Activated naive CD8-positive, alpha-beta T cell treated with anti-CD3 and anti-CD28 coated beads, Interleukin-2, amount 10 ng/mL, durations not matched to agents 7 days and 5 days (primary cell): ENCODE measurements around the gene NID2. TPM values are rescaled to one million over a fixed set of nuclear protein-coding genes. Genes with fewer than 3 reads are reported as not detected.

Experiments used
- ATAC-seq: fragments of 150-1000 bp; cut with Tn5 transposase; one replicate; pipeline ENCODE4 v1.10.0; 2021; ENCODE audit warnings: low read depth, moderate library complexity
- POLR2A ChIA-PET: fragments of 350-600 bp; sonication (Branson Sonifier 250); formaldehyde crosslinking; loops from one replicate; lab custom pipeline; 2021; ENCODE audit warnings: antibody characterized with exemption; lab: Charles Lee
- DNase-seq: peaks from one replicate; pipeline ENCODE4 v3.0.0; 2021
- H3K27ac Mint-ChIP-seq: one replicate; pipeline ENCODE4 v1.8.0; 2022; ENCODE audit warnings: mild to moderate bottlenecking, mixed read lengths
- H3K27me3 Mint-ChIP-seq: one replicate; pipeline ENCODE4 v1.8.0; 2022; ENCODE audit warnings: mild to moderate bottlenecking, moderate library complexity, mixed read lengths
- H3K36me3 Mint-ChIP-seq: one replicate; pipeline ENCODE4 v1.8.0; 2021; ENCODE audit warnings: mild to moderate bottlenecking, mixed read lengths
- H3K4me1 Mint-ChIP-seq: one replicate; pipeline ENCODE4 v1.8.0; 2021; ENCODE audit warnings: mixed read lengths
- H3K4me3 Mint-ChIP-seq: one replicate; pipeline ENCODE4 v1.8.0; 2022; ENCODE audit warnings: mild to moderate bottlenecking, moderate library complexity, mixed read lengths
- H3K9me3 Mint-ChIP-seq: one replicate; pipeline ENCODE4 v1.8.0; 2021; ENCODE audit warnings: mixed read lengths
- total RNA-seq, 2 experiments: library from RNA; stranded (reverse); gene quantifications; one replicate each; pipeline ENCODE4 v1.2.3, GENCODE V29; 2021

The NID2 gene
- total RNA-seq, 2 experiments from 2014 or later: 0.20 to 0.36 TPM

DNA sequence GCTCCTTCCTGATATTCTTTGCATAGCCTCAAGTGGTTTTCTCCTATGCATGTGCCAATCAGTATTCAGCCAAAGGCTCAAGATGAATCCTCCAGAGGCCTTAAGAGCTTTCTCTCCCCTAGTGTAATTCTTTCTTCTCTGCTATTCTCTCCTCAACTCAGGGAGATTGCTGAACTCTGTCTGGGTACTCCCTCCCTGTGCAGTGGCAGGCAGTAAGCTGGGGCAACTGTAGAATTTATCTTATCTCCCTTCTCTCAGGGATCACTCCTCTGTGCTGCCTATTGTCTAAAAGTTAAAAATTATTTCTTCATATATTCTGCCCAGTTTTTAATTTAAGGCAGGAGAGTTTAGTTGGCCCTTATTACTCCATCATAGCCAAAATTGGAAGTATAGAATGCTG lies 108.0 kb downstream of the NID2 start:
- H3K36me3 Mint-ChIP-seq: peaks cover 69% of the 10 kb centered on the region
- no peaks in the 10 kb centered on the region for H3K27me3 Mint-ChIP-seq
- POLR2A ChIA-PET: no interaction called here
- peaks cover 15% of the 10 kb centered on the region for H3K9me3 Mint-ChIP-seq
- DNase-seq (no peak), ATAC-seq (no peak)
- H3K4me3 Mint-ChIP-seq: no peak overlapping the region
- no peak overlapping the region for H3K27ac Mint-ChIP-seq
- peaks cover 35% of the 10 kb centered on the region for H3K4me1 Mint-ChIP-seq

- H3K4me1 Mint-ChIP-seq: peaks cover 35% of the 10 kb centered on the region
- H3K9me3 Mint-ChIP-seq: peaks cover 15% of the 10 kb centered on the region
- no peak for DNase-seq
These were observed 108.9 kb downstream of the NID2 start for GRCh38 chr14:51959928-51960327.

DNA sequence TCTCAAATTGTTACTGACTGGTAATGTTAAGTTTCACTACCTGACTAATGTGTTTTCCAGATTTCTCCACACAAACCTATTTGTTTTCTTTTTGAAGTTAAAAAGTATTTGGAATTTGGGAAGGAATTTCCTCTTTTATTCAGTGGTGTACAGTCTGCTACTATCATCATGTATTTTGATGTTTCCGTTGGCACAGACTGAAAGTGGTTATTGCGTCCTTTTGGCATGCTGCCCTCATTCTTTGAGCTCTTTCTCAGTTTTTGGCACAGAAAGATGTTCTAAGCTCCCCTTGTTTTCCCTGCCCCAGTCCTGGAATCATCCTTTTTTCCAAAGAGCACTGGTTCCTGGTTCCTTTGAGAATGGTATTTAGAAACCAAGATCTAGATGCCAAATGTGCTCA lies 110.9 kb downstream of the NID2 start:
- no peaks in the 10 kb centered on the region for H3K27me3 Mint-ChIP-seq

More at GRCh38 chr14:51959928-51960327, 108.9 kb downstream of the NID2 start:
- H3K4me3 Mint-ChIP-seq: no peak overlapping the region
- no peak for ATAC-seq
- no peak overlapping the region for H3K27ac Mint-ChIP-seq
- H3K36me3 Mint-ChIP-seq: peaks cover 76% of the 10 kb centered on the region
- POLR2A ChIA-PET: interaction anchor here (0.6 kb wide), 1 partner anchor 737 kb away, joined by 4 read pairs; no protein-coding TSS in a partner anchor
- no peaks in the 10 kb centered on the region for H3K27me3 Mint-ChIP-seq

More for the DNA sequence above, 110.9 kb downstream of the NID2 start:
- H3K36me3 Mint-ChIP-seq: peaks cover 84% of the 10 kb centered on the region
- no peak overlapping the region for H3K27ac Mint-ChIP-seq
- POLR2A ChIA-PET: no interaction called here
- no peak for DNase-seq
- H3K4me3 Mint-ChIP-seq: no peak overlapping the region
- peaks cover 15% of the 10 kb centered on the region for H3K9me3 Mint-ChIP-seq
- peaks cover 30% of the 10 kb centered on the region for H3K4me1 Mint-ChIP-seq
- no peak for ATAC-seq

Other genes starting within 250 kb of the NID2 start
- 100 to 1,000 TPM; 247 to 253 TPM for gene GNG2, start 208.4 kb downstream of the NID2 start, total RNA-seq
- gene RTRAF, start 79.5 kb downstream of the NID2 start, total RNA-seq: 100 to 1,000 TPM; 143 to 147 TPM
- 1 to 10 TPM; 2.6 to 3.1 TPM for gene PTGDR, start 198.6 kb upstream of the NID2 start, total RNA-seq
- gene PTGER2, start 245.3 kb upstream of the NID2 start, total RNA-seq: 100 to 1,000 TPM; 115 to 119 TPM